ENCODE measurements around the gene RUNX1.

RUNX1 gene

GRCh38 chr21:34869545-34869944 lies 179.6 kb downstream of the RUNX1 start:
- H3K4me3 ChIP-seq (ENCODE audit: low read depth, low read length), result no peak overlapping the region
- no peak for DNase-seq (ENCODE audit: low read depth)
- no peak for TF ChIP-seq CTCF (IDR thresholded peaks at IDR 0.05; ENCODE audit: low read depth, low read length, missing control alignments)
- in situ Hi-C loops (cut with HindIII; ENCODE audit: low sequenced_read_pairs), result no loop called here

- TF ChIP-seq CTCF (IDR thresholded peaks at IDR 0.05; ENCODE audit: low read depth, low read length, missing control alignments), result no peak
- no peak overlapping the region for H3K4me3 ChIP-seq (ENCODE audit: low read depth, low read length)
- in situ Hi-C loops (cut with HindIII; ENCODE audit: low sequenced_read_pairs), result no loop called here
- DNase-seq (ENCODE audit: low read depth), result no peak
These were observed 181.3 kb downstream of the RUNX1 start for GRCh38 chr21:34867785-34868184.

GRCh38 chr21:34865400-34866241 lies 183.5 kb downstream of the RUNX1 start:
- no peak for DNase-seq (ENCODE audit: low read depth)
- in situ Hi-C loops (cut with HindIII; ENCODE audit: low sequenced_read_pairs), result no loop called here
- TF ChIP-seq CTCF (IDR thresholded peaks at IDR 0.05; ENCODE audit: low read depth, low read length, missing control alignments), result no peak
- no peak overlapping the region for H3K4me3 ChIP-seq (ENCODE audit: low read depth, low read length)

- no peak for TF ChIP-seq CTCF (IDR thresholded peaks at IDR 0.05; ENCODE audit: low read depth, low read length, missing control alignments)
- in situ Hi-C loops (cut with HindIII; ENCODE audit: low sequenced_read_pairs), result no loop called here
- H3K4me3 ChIP-seq (ENCODE audit: low read depth, low read length), result no peak overlapping the region
- DNase-seq (ENCODE audit: low read depth), result no peak
These were observed 184.5 kb downstream of the RUNX1 start for GRCh38 chr21:34864370-34865149.

GRCh38 chr21:34862951-34863350 lies 186.2 kb downstream of the RUNX1 start:
- DNase-seq (ENCODE audit: low read depth), result no peak
- no peak for TF ChIP-seq CTCF (IDR thresholded peaks at IDR 0.05; ENCODE audit: low read depth, low read length, missing control alignments)
- H3K4me3 ChIP-seq (ENCODE audit: low read depth, low read length), result no peak overlapping the region
- in situ Hi-C loops (cut with HindIII; ENCODE audit: low sequenced_read_pairs), result no loop called here

GRCh38 chr21:34861258-34861657 lies 187.8 kb downstream of the RUNX1 start:
- in situ Hi-C loops (cut with HindIII; ENCODE audit: low sequenced_read_pairs), result no loop called here
- no peak for TF ChIP-seq CTCF (IDR thresholded peaks at IDR 0.05; ENCODE audit: low read depth, low read length, missing control alignments)
- no peak for DNase-seq (ENCODE audit: low read depth)
- H3K4me3 ChIP-seq (ENCODE audit: low read depth, low read length), result no peak overlapping the region
